DOHH2 (cell line): ENCODE measurements around the gene SPATA25.

Experiments used
- EZH2phosphoT487 ChIP-seq: fragments of 200-600 bp; sonication (generic); IDR thresholded peaks from 2 replicates; pipeline ENCODE4 v1.6.1; 2017; ENCODE audit warnings: borderline replicate concordance, mild to moderate bottlenecking, antibody characterized with exemption, low read length, moderate library complexity, mixed read lengths
- TF ChIP-seq, protein P1 (sequence below): fragments of 200-600 bp; sonication (generic); IDR thresholded peaks from one replicate; pipeline ENCODE4 v1.5.1; 2014; ENCODE audit warnings: antibody characterized with exemption, mild to moderate bottlenecking, low read depth, low read length; ENCODE audit not compliant: poor library complexity, severe bottlenecking

DNA sequence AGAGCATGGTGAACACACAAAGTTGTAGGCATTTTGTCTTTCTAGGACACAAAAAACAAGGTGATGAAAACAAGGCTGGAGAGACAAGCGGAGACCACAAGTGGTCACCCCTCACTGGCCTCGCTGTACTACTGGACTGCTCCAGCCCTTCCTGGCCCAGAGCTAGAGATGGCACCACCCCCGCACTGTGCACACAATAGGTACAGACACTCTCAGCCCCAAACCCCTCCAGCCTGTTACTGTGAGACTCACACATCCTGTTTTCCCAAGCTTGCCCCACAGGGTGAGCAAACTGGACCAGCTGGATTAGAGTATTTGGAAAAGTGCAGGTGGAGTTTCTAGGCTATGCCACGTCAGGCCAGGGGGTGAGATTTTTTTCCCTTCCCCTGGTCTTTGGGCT, 14.8 kb downstream of the SPATA25 start:
- TF ChIP-seq, protein P1, sequence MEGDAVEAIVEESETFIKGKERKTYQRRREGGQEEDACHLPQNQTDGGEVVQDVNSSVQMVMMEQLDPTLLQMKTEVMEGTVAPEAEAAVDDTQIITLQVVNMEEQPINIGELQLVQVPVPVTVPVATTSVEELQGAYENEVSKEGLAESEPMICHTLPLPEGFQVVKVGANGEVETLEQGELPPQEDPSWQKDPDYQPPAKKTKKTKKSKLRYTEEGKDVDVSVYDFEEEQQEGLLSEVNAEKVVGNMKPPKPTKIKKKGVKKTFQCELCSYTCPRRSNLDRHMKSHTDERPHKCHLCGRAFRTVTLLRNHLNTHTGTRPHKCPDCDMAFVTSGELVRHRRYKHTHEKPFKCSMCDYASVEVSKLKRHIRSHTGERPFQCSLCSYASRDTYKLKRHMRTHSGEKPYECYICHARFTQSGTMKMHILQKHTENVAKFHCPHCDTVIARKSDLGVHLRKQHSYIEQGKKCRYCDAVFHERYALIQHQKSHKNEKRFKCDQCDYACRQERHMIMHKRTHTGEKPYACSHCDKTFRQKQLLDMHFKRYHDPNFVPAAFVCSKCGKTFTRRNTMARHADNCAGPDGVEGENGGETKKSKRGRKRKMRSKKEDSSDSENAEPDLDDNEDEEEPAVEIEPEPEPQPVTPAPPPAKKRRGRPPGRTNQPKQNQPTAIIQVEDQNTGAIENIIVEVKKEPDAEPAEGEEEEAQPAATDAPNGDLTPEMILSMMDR: no peak
- no peak for TF ChIP-seq EZH2phosphoT487
